ENCODE data around the gene BHLHA15.

Gene BHLHA15

DNA sequence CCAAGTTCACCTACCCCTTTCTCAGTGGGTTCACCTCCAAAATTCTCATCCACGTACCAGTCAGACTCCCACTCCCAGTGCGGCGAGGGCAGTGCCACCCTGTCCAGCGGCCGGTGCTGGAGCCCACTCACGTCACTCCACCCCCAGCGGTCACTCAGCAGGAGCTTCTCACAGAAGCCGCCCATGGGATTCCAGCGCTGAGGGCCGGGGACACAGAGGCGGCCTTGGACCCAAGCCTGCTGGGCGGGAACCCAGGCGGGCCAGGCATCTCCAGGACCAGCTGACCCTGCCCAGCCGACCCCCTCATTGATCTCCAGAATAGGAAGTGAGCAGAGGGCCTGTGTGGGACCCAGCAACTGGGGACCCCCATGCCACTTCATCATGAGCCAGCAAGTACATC is 33.6 kb downstream of the BHLHA15 start:
- no peak for DNase-seq (ENCODE audit: low read depth)

DNA sequence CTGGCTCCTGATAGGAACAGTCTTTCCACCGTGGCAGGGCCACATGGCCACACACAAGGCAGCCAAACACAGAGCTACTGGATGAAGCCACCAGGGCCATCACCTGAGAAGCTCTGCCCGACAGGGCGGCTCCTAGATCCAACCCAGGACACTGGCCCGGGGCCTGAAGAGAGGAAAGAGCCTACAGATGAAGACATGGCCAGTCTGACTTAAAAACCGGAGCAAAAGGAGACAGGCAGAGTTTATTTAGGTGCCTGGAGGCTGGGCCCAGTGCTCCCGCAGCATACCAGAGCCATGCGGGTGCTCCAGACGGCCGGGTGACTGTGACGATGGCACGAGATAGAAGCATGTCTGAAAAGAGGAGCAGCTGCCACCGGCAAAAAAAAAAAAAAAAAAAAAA is 36.9 kb downstream of the BHLHA15 start:
- DNase-seq (ENCODE audit: low read depth): no peak

DNA sequence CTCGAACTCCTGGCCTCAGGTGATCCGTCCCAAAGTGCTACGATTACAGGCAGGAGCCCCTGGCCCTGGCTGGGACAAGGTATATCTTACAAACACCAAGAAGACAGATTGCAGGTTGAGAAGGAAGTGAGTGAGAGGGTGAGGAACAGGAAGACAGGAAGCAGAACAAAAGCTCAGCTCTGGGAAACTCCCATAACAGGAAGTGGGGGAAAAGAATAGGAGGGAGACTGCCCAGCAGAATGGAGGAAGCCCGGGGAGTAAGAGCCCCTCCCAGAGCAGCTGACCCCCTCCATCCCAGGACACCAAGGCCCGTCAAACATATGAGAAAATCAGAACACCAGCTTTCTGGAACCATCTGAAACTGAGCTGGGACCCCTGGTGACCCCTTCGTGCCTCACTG is 37.9 kb downstream of the BHLHA15 start:
- no peak for DNase-seq (ENCODE audit: low read depth)

DNA sequence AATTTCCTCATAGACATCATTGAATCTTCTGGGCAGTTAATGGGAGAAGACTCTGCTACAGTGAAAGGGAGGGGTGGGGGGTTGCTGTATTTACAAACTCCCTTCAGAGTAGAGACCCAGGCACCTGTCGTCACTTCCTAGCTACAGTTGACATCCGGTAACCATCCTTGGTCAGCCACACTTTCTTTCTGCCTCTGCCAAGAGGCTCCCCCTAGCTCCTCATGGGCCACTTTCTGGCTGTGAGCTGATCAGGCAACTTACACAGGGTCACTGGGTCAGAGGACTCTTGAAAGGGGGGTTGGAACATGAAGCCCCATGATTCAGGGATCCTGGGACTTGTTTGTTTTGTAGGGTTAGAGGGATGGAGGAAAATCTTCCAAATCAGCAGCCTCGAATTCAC is 39.5 kb downstream of the BHLHA15 start:
- DNase-seq (ENCODE audit: low read depth): no peak

DNA sequence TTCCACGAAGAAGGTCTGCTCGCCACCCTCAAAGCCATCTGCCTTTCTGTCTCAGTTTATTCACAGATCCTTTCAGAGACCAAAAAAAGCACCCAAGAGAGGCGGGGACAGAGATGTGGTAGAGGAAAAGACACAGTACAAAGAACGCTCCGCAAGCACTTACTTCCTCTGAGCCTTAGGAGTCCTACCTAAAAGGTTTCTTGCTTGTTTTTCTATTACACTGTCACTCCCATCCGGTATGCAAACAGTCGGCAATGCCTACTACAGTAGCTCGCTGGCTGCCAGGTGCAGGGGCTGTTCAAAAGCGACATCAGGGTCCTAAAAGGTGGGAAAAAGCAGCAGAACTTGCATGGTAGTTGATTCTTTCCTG is 40.0 kb downstream of the BHLHA15 start:
- DNase-seq (ENCODE audit: low read depth): no peak

DNA sequence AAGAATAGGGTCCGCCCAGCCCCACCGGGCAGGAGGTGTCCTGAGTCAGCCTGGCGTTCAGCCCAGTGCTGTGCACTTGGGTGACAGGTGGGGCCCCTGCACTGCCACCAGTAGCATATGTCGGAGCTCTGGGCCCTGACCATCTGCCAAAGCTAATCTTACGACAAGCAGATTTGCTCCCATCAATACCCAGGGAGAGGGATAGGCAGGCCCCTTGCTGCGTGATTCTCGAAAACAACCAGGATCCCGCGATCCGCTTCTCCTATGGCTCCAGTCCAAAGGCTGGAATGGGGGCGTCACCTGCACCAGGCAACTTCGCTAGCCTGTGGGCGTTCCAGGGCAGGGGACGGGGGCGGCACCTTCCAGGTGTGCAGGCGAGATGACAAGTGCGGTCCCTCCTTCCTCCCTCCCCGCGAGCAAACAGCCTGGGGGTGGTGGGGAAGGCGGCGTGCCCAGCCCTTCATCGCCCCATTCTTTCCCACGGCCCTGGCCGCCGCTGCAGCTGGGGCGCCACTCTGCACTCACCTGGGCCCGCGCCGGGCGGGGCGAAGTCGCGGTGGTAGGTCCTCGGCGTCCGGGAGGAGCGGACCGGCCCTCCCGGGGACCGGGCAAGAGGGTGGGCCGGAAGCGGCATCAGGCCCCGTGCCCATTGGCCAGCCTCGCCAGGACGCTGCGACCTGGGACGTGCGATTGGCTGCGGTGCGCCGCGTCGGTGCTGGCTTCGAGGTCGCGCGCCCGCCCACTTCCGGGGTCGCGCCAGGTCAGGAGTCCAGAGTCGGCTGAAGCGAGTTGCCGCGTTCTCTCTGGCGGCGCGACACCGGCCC is 40.6 kb downstream of the BHLHA15 start, which contains the start of gene TECPR1:
TSS of gene TECPR1 (minus strand) at position 632 of the 824 bp plus-strand sequence. CDS start 6,086 bp downstream, outside the sequence.
- DNase-seq (ENCODE audit: low read depth): peak; percentile 69

DNA sequence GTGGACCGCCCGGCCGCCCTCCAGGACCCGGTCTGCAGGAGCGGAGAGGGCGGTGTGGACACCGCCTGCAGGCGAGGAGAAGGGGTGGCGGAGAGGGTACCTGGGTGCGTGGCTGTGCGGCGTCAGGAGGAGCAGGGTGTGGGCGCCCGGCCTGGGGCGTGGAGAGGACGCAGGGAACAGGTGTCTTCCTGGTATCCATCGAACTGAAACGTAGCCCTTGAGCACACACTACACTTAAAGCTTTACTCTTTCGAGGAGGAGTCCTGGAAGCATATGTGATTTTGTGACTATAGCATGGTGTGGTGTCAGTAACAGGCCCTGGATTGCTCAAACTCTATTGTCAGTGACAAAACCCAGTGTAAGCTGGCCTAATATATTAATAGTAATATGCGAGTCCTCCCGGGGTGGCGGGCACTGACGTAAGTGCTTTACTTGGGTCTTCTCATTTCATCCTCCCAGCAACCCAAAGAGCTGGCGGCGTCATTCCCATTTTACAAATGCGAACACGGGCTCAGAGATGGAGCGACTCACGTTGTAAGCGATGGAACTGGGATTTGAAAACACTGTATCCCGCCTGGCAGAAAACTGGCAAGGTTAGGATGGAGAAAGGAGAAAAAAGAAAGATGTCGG is 41.3 kb downstream of the BHLHA15 start:
- no peak for DNase-seq (ENCODE audit: low read depth)

DNA sequence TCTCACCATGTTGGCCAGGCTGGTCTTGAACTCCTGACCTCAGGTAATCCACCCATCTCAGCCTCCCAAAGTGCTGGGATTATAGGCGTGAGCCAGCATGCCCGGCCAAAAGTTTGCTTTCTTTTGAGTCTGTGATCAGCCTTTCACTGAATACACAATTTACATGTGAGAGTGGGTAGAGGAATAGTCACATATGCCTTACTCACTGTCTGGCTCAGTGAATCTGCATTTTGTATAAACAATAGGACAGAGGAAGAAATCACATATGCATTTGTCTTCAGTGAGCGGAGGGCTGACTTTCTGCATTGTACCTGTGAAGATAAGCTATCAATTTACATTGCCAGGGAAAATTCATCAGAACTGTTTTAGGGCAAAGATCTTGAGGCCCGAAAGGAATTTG is 43.3 kb downstream of the BHLHA15 start:
- no peak for DNase-seq (ENCODE audit: low read depth)

DNA sequence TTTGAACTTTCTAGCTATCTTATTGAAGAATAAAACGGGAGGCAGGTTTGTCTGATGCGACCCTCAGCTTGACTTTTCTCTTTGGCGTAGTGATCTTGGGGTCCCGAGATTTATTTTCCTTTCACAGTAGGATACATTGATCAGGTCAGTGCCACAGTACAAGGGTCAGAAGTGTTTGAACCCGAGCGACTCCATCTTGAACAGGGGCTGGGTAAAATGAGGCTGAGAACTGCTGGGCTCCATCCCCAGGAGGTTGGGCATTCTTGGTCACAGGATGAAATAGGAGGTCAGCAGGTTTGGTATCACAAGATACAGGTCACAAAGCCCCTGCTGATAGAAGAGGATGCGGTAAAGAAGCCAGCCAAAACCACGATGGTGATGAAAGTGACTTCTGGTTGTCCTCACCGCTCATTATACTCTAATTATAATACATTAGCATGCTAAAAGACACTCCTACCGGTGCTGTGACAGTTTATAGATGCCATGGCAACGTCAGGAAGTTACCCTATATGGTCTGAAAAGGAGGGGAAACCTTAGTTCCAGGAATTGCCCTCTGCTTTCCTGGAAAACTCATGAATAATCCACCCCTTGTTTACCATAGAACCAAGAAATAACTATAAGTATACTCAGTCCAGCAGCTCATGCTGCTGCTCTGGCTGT is 43.8 kb downstream of the BHLHA15 start:
- no peak for DNase-seq (ENCODE audit: low read depth)

DNA sequence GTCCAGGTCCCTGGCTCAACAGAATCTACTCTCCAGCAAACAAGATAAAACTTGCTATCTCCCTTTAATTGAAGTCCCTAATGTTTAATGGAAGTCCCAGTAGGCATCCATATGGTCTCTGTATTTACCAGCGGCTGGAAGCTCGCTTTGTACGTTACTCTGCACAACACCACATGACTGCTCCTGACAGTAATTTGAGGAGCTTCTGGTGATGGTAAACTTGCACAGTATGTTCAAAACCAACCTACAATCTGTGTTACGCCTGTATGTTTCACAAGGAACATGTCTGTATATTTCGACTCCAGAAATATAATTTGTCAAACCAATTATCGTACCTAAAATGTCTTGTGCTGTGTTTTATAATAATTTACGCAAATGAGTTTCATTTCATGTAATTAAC is 45.2 kb downstream of the BHLHA15 start:
- no peak for DNase-seq (ENCODE audit: low read depth)

DNA sequence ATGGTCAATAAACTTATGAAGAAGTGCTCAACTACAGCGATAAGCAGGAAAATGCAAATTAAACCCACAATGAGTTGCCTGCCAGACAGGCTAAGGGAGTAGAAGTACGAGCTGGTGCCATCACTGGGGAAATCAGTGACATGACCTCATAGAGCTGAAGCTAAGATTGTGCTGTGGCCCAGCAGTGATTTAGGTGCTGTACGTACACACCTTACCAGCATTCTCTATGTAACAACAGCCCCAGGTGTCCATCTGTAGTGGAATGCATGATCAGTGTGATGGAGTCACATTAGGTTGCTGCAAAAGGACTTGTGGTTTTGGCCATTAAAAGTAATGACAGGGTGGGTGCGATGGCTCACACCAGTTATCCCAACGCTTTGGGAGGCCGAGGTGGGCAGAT is 46.5 kb downstream of the BHLHA15 start:
- no peak for DNase-seq (ENCODE audit: low read depth)
